Body of pancreas (tissue), 4 donors: ENCODE data around the gene PTP4A2.

ENCODE experiments used
- CTCF ChIP-seq, 7 experiments: fragments of 450-650 bp in 4 of 7; fragments of 200-600 bp in 3 of 7; sonication (generic) in 3 of 7; IDR thresholded peaks; one replicate each; pipeline ENCODE4 v1.5.1; 2016 to 2019; ENCODE audit warnings: antibody characterized with exemption in 7 of 7
- POLR2A ChIP-seq, 3 donors: fragments of 450-650 bp; IDR thresholded peaks; one replicate each; pipeline ENCODE4 v1.6.1; 2016; ENCODE audit warnings: antibody characterized with exemption in 3 of 3, mild to moderate bottlenecking in 2 of 3

DNA sequence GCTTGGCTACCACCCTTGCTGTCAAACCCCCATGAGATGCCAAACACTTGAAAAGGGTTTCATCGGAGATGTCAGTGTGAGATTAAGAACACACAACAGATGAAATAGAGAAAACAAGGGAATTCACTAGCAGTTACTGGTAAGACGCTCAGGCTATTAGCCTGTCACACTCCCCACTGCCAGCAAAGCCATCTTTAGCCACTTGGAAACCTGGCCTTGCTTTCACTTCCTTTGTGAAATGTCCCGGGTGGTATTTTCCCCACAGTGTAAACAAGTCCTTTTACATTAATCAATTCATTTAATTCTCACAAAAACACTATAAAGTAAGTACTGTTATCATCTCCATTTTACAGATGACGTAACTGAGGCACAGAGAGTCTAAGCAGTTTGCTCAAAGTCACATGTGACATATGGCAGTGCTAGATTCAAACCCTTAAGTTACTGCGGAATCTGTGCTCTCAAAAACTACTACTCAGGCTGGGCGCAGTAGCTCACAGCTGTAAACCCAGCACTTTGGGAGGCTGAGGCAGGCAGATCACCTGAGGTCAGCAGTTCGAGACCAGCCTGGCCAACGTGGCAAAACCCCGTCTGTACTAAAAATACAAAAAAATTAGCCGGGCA lies 42.8 kb upstream of the PTP4A2 start:
- no peak for TF ChIP-seq POLR2A (IDR thresholded peaks at IDR 0.05)
- TF ChIP-seq CTCF (IDR thresholded peaks at IDR 0.05): no peak
